Stimulated activated naive B cell treated with anti-CD40 and anti-IgM and Interleukin-4, amounts not matched to agents 10 μg/mL and 1 μg/mL and 100 μg/mL, for 72 hours (primary cell): ENCODE data around the gene SLC29A1.
A peak's percentile ranks its signal among the peaks of the same experiment; 100 is the strongest.

ENCODE experiments used
- ATAC-seq, 2 donors: fragments of 150-1000 bp; cut with Tn5 transposase; replicated peaks; 2 replicates each; pipeline ENCODE4 v1.10.0; 2021; ENCODE audit warnings: moderate library complexity in 1 of 2
- DNase-seq: peaks from one replicate; pipeline ENCODE4 v3.0.0; 2021
- H3K27ac Mint-ChIP-seq: one replicate; pipeline ENCODE4 v1.8.0; 2022; ENCODE audit warnings: mild to moderate bottlenecking, mixed read lengths
- H3K27me3 Mint-ChIP-seq, 2 donors: one replicate each; pipeline ENCODE4 v1.8.0; 2022; ENCODE audit warnings: mixed read lengths in 2 of 2
- H3K36me3 Mint-ChIP-seq, 2 donors: one replicate each; pipeline ENCODE4 v1.8.0; 2022; ENCODE audit warnings: mixed read lengths in 2 of 2, mild to moderate bottlenecking in 1 of 2
- H3K4me1 Mint-ChIP-seq, 2 donors: one replicate each; pipeline ENCODE4 v1.8.0; 2022; ENCODE audit warnings: mixed read lengths in 2 of 2, mild to moderate bottlenecking in 1 of 2
- H3K4me3 Mint-ChIP-seq, 2 donors: one replicate each; pipeline ENCODE4 v1.8.0; 2022; ENCODE audit warnings: mild to moderate bottlenecking in 2 of 2, mixed read lengths in 2 of 2, moderate library complexity in 1 of 2
- H3K9me3 Mint-ChIP-seq, 2 donors: one replicate each; pipeline ENCODE4 v1.8.0; 2022; ENCODE audit warnings: mixed read lengths in 2 of 2, mild to moderate bottlenecking in 1 of 2

SLC29A1 gene

DNA sequence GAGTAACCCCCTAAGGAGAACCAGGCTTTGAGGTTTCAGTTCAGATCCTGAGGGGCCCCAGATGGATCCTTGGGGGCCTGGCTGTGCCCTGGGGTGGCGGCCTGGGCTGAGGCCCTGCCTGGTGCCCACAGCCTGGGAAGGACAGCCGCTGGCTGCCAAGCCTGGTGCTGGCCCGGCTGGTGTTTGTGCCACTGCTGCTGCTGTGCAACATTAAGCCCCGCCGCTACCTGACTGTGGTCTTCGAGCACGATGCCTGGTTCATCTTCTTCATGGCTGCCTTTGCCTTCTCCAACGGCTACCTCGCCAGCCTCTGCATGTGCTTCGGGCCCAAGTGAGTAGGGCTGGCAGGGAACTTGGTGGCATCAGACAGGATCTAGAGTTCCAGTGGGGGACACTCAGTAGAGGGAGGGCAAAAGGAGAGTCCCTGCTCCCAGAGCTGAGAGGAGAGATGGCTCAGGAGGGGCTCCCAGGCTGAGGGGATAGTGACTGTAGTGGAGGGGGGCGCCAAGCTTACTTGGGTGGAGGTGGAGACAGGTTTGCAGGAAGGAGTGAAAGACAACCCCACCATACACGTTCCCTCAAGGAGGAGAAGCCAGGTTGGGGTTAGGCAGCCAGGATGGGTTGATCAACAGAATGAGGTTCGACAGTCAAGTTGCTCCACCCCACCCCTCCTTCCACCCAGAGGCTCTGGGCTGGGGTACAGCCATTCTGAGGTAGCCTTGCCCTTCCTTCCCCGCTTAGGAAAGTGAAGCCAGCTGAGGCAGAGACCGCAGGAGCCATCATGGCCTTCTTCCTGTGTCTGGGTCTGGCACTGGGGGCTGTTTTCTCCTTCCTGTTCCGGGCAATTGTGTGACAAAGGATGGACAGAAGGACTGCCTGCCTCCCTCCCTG lies 9.5 kb downstream of the SLC29A1 start:
- Mint-ChIP-seq H3K27ac (peak overlapping the region; percentile 39), H3K27me3 (no peaks in the 10 kb centered on the region)

DNA sequence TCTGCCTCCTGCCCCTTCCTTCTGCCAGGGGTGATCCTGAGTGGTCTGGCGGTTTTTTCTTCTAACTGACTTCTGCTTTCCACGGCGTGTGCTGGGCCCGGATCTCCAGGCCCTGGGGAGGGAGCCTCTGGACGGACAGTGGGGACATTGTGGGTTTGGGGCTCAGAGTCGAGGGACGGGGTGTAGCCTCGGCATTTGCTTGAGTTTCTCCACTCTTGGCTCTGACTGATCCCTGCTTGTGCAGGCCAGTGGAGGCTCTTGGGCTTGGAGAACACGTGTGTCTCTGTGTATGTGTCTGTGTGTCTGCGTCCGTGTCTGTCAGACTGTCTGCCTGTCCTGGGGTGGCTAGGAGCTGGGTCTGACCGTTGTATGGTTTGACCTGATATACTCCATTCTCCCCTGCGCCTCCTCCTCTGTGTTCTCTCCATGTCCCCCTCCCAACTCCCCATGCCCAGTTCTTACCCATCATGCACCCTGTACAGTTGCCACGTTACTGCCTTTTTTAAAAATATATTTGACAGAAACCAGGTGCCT lies 10.2 kb downstream of the SLC29A1 start:
- Mint-ChIP-seq H3K27ac (peak overlapping the region; percentile 39), H3K4me1 (peaks cover 11 to 24% of the 10 kb centered on the region in 2 donors)

More for the DNA sequence above, 9.5 kb downstream of the SLC29A1 start:
- DNase-seq (no peak), ATAC-seq (no peak)
- peaks cover 8 to 17% of the 10 kb centered on the region in 2 donors for H3K4me1 Mint-ChIP-seq
- no peak overlapping the region for H3K4me3 Mint-ChIP-seq
- no peaks in the 10 kb centered on the region for H3K9me3 Mint-ChIP-seq
- peaks cover 36 to 58% of the 10 kb centered on the region in 2 donors for H3K36me3 Mint-ChIP-seq

DNA sequence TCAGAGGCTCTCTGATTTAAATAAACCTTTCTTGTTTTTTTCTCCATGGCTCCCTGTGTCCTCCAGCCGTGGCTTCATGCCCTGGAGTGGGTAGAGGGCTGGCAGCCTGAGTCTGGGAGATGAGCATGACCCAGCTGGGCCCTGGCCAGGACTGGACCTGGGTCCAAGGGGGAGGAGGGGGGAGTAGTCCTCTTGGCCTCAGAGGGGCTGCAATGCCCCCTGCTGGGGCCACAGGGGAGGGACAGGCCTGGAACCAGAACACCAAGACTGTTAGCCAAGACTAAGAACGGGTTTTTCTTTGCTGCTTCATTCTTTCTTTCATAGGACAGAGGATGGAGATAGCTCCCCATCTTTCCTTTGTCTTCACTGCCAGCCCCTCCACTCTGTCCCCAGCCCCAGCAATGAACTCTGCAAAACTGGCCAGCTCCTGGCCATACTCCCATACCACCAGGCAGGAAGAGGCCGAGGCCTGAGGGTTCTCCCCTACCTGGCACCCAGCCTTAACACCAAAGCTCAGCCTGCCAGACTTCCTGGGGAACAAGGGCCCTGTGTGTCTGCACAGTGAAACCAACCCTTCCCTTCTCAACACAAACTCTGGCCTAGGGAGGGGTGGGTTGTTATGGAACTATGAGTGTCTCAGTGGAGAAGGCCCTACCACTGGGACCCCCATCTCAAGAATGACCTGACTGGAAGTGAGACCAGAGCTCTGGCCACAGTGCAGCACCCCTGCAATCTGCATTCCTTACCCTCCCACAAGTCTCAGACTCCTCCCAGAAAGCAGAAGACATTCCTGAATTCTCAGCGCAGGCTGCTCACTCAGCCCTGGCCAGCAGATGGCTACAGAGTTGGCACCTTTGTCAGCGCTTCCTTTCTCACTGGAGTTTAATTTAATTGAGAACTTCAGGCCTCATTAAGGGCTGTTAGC lies 11.0 kb downstream of the SLC29A1 start:
- Mint-ChIP-seq H3K4me3 (no peak overlapping the region), H3K27me3 (no peaks in the 10 kb centered on the region), H3K4me1 (peaks cover 10 to 26% of the 10 kb centered on the region in 2 donors), H3K36me3 (peaks cover 32 to 47% of the 10 kb centered on the region in 2 donors), H3K9me3 (no peaks in the 10 kb centered on the region), H3K27ac (no peak overlapping the region)
- no peak for DNase-seq
- no peak for ATAC-seq

More for the DNA sequence above, 10.2 kb downstream of the SLC29A1 start:
- H3K4me3 Mint-ChIP-seq, result no peak overlapping the region
- ATAC-seq, result no peak
- no peak for DNase-seq
- peaks cover 36 to 53% of the 10 kb centered on the region in 2 donors for H3K36me3 Mint-ChIP-seq
- H3K27me3 Mint-ChIP-seq, result no peaks in the 10 kb centered on the region
- H3K9me3 Mint-ChIP-seq, result no peaks in the 10 kb centered on the region

DNA sequence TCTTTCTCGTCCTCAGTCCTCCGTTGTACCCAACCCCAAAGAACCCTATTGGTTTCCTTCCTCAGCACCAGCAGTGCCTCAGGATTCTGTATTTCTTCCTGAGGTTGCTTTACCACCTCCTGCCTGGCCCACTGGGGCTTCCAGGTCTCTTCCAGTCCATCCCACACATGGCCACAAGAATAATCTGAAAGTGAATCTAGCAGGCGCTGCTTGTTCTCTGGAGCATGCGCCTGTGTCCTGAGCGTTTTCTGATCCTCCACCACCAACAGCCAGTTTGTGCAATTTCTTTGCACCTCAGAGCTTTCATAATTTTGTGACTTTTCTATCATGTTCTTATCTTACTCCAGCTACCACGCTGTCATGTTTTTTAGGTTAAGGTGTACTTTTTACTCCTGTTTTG lies 11.9 kb downstream of the SLC29A1 start:
- H3K9me3 Mint-ChIP-seq, result no peaks in the 10 kb centered on the region
- no peak for DNase-seq
- peaks cover 9 to 26% of the 10 kb centered on the region in 2 donors for H3K4me1 Mint-ChIP-seq
- no peak overlapping the region for H3K4me3 Mint-ChIP-seq
- no peaks in the 10 kb centered on the region for H3K27me3 Mint-ChIP-seq
- peaks cover 28 to 39% of the 10 kb centered on the region in 2 donors for H3K36me3 Mint-ChIP-seq
- ATAC-seq, result no peak
- no peak overlapping the region for H3K27ac Mint-ChIP-seq

DNA sequence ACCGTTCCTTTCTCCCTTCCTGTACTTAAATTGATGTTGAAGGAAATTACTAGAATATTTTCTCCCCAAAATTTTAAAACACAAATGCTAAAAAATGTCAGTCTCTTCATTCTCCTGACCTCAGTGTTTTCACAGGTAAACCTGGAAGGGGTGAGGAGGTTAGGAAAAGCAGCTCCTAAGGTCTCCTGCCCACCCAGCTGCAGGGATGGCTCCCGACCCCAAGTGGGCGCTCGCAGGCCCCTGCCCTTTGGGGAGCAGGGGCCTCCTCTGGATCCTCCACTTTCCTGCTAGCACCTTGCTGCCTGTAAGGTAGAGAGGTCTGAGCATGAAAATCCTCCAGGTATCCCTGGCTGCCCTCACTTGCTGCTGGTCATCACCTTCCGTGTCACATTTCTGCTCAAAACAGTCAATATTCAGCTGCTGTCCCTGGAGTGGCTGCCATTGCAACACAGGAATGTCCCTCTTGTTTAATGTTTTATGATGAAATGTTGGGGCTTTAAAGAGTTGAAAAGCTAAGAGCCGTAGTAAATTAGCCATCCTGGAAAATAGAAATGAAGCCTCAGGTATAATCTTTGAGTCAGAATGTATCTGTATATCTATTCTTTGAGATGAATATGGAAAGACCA lies 12.6 kb downstream of the SLC29A1 start:
- no peak overlapping the region for H3K27ac Mint-ChIP-seq
- DNase-seq, result no peak
- H3K4me3 Mint-ChIP-seq, result no peak overlapping the region
- no peak for ATAC-seq
- H3K27me3 Mint-ChIP-seq, result no peaks in the 10 kb centered on the region
- no peaks in the 10 kb centered on the region for H3K9me3 Mint-ChIP-seq
- peaks cover 22 to 31% of the 10 kb centered on the region in 2 donors for H3K36me3 Mint-ChIP-seq
- peaks cover 9 to 26% of the 10 kb centered on the region in 2 donors for H3K4me1 Mint-ChIP-seq

DNA sequence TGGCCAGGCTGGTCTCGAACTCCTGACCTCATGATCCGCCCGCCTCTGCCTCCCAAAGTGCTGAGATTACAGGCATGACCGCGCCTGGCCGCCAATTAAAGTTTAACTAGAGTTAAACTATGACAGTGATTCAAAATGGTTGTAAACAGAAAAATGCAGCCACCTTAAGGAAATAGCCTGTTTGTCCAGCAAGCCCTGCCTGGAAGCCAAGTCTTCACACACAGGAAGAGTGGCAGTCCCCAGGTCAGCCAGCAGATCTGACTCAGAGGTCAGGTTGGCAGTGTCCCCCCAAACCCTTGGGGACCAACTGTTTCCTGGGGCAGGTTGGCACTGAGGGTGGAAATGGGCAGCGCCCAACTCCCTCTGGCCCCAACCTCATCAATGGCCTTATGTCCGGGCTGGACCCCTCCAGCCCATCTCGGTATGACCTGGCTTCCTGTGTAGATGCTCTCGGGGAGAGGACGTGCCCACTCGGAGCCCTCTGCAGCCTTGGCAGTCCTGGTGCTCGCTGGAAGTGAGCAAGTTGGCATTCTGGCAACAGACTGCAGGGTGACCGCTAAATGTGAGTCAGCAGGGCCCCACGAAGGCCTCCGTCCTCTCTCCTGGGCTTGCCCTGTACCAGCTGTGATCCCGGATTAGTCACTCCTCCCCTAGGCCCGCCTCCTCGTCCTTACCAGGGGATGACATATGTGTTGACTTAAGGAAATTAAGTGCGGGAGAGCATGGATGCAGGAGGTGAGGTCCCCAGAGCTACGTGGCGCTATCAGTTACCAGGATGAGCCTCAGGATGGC lies 13.8 kb downstream of the SLC29A1 start:
- ATAC-seq (peak; percentile 84 to 85), DNase-seq (peak; percentile 55)
- Mint-ChIP-seq H3K27me3 (no peaks in the 10 kb centered on the region), H3K36me3 (peaks cover 18 to 20% of the 10 kb centered on the region in 2 donors), H3K27ac (peak overlapping the region; percentile 98), H3K9me3 (no peaks in the 10 kb centered on the region), H3K4me1 (peaks cover 9 to 26% of the 10 kb centered on the region in 2 donors), H3K4me3 (peak overlapping the region; percentile 95)

DNA sequence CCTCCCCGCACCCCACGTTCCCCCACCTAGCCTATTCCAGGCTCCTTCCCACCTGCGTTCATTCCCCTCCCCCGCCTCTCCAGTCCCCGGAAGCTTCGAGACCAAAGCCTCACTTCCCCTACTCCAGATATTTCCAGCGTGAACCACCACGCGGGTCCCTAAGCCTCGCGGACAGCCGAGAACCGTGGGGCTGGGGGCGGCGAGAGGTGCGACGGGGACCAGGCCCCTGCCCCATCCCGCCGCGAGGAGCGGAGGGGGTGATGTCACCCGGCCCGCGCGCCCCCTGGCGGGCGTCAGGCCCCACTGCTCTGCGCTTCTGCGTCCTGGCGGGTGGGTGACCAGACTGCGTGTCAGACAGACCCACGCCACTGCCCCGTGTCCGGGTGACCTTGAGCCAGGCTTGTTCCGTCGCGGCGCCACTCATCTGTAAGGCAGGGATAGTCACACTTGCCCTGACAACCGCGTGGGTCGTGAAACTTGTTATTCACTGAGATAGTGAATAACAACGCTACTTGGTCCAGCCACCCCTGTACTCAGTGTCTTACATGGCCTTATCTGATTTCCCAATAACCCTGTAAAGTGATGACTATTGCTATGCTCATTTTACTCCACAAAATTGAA lies 14.5 kb downstream of the SLC29A1 start:
- Mint-ChIP-seq H3K4me3 (peak overlapping the region; percentile 95), H3K9me3 (no peaks in the 10 kb centered on the region), H3K27ac (peak overlapping the region; percentile 98), H3K4me1 (peaks cover 9 to 26% of the 10 kb centered on the region in 2 donors), H3K27me3 (no peaks in the 10 kb centered on the region), H3K36me3 (peaks cover 16 to 17% of the 10 kb centered on the region in 2 donors)
- peak; percentile 79 for DNase-seq
- peak; percentile 93 to 95 for ATAC-seq

DNA sequence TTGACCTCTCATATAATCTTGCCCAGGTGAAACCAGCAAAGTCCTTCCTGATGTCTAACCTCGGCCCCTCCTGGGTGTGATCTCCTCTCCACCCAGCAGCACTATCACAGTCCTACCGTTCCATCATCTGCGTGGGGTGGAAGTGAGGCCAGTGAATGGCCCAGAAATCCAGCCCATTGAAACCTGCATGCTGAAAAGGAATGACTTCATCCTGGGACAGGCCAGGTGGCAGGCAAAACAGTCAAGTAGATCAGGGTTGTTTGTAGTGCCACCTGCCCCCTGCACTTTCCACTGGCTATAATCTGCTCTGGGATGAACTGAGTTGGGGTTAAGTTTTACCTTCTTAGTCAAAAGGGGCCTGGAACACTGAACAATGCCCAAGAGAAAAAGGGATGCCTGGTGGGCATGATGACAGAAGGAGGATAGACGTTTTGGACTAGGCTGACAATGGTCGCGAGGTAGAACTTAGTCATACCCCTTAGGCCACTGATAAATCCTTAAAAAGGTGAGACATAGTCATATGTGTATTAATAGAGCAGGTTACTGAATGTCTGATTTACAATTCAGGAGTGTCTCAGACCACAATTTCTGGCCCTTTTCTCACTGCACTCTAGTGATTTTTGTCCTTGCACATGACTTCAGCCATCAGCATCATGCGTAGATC lies 15.4 kb downstream of the SLC29A1 start:
- no peaks in the 10 kb centered on the region for H3K27me3 Mint-ChIP-seq
- peaks cover 9 to 10% of the 10 kb centered on the region in 2 donors for H3K36me3 Mint-ChIP-seq
- no peak for DNase-seq
- H3K4me3 Mint-ChIP-seq, result peak overlapping the region; percentile 45 to 95
- peak overlapping the region; percentile 56 for H3K27ac Mint-ChIP-seq
- ATAC-seq, result no peak
- peaks cover 9 to 26% of the 10 kb centered on the region in 2 donors for H3K4me1 Mint-ChIP-seq
- H3K9me3 Mint-ChIP-seq, result no peaks in the 10 kb centered on the region

DNA sequence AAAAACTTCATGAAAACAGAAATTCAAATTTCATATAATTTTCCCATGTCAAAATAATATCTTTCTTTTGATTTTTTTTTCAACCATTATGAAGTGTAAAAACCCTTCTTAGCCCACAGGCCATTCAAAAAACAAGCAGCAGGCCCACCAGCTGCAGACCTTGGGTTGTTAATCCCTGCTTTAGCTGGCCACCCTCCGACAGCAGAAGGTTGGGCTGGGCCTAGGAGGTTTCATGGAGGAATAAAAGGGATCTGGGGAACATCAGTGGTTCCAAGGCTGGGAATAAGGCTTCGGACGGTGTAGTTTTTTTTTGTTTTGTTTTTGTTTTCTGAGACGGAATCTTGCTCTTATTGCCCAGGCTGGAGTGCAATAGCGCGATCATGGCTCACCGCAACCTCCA lies 19.9 kb downstream of the SLC29A1 start:
- no peak overlapping the region for H3K27ac Mint-ChIP-seq
- no peak overlapping the region for H3K4me3 Mint-ChIP-seq
- H3K9me3 Mint-ChIP-seq, result no peaks in the 10 kb centered on the region
- H3K27me3 Mint-ChIP-seq, result peaks cover 0 to 5% of the 10 kb centered on the region in 2 donors
- H3K4me1 Mint-ChIP-seq, result peaks cover 23 to 32% of the 10 kb centered on the region in 2 donors
- peaks cover 16 to 20% of the 10 kb centered on the region in 2 donors for H3K36me3 Mint-ChIP-seq
- no peak for ATAC-seq
- DNase-seq, result no peak

DNA sequence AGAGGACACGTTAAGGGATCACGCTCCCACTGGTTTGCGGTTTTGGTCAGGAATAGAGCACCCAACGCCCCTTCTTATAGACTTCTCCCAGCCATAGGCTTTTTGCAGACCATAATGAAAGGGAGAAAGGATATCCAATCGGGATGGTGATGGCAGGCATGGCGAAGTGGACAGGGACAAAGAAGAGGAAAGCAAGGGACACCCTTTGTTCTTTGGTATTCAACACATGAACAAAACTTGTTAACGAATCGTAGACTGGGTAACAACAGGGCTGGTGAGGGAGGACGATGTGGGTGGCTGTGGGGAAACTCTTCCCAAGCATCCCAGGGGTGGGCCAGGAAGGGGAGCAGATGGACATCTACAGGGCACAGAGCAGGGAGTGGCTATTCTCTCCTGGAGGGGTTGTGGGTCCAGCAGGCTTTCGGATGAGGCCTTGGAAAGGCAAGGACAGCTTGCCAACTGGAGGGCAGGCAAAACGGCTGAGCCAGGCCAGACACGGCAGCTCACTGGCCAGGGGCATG lies 22.1 kb downstream of the SLC29A1 start:
- Mint-ChIP-seq H3K4me1 (peaks cover 39 to 48% of the 10 kb centered on the region in 2 donors), H3K36me3 (peaks cover 37 to 41% of the 10 kb centered on the region in 2 donors), H3K9me3 (no peaks in the 10 kb centered on the region), H3K4me3 (peak overlapping the region; percentile 96 to 98), H3K27me3 (peaks cover 0 to 5% of the 10 kb centered on the region in 2 donors), H3K27ac (peak overlapping the region; percentile 100)
- no peak for ATAC-seq
- DNase-seq, result no peak

DNA sequence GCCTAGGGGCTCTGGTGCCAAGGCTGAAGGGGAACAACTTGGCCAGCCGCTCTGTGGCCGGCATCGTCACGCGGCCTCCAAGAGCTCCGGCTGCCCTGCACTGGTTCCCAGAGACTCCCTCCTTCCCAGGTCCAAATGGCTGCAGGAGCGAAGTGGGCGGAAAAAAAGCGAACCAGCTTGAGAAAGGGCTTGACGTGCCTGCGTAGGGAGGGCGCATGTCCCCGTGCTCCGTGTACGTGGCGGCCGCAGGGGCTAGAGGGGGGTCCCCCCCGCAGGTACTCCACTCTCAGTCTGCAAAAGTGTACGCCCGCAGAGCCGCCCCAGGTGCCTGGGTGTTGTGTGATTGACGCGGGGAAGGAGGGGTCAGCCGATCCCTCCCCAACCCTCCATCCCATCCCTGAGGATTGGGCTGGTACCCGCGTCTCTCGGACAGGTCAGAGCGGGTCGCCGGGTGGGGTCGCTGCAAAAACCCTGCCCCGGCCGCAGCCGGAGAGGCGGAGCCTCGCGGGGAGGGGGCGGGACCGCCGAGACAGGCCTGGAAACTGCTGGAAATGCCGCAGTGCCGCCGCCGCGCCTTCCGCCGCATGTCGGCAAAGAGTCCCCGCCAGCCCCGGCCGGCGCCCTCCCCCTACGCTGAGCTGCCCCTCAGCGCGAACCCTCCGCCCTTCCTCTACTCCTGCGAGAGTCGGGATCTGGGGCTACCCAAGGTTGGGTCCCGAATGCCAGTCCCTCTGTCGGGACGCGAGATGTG lies 22.7 kb downstream of the SLC29A1 start:
- Mint-ChIP-seq H3K27ac (peak overlapping the region; percentile 100), H3K4me1 (peaks cover 39 to 55% of the 10 kb centered on the region in 2 donors), H3K9me3 (no peaks in the 10 kb centered on the region), H3K27me3 (peaks cover 0 to 5% of the 10 kb centered on the region in 2 donors), H3K36me3 (peaks cover 42 to 47% of the 10 kb centered on the region in 2 donors), H3K4me3 (peak overlapping the region; percentile 96 to 98)
- ATAC-seq, result peak; percentile 71 to 72
- DNase-seq, result peak; percentile 90
